ENCODE measurements around the gene FYB1. TPM values are rescaled to one million over a fixed set of nuclear protein-coding genes. Genes with fewer than 3 reads are reported as not detected.

FYB1 gene
- total and polyA plus RNA-seq, 4 experiments from 2014 or later, result 184 to 596 (median 493) TPM

DNA sequence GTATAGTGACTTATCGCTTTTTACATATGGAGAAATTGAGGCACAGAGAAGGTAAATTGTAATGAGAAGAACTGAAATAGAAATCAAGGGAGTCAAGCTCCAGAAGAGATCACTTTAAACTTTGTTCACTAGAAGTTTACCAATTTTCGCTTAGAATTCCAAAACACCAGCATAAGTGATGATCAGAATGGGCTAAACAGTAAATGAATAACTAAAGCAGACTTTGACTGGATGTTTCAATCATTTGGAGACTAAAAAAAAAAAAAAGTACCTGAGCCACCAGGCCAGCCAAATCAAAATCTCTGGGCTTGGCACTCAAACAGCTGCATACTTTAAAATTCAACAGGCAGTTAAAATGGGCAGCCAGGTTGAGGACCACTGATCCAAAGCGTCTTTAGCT lies 38.2 kb upstream of the FYB1 start:
- Mint-ChIP-seq H3K9me3 (no peaks in the 10 kb centered on the region), H3K36me3 (no peaks in the 10 kb centered on the region), H3K27me3 (no peaks in the 10 kb centered on the region), H3K27ac (no peak overlapping the region), H3K4me3 (no peak overlapping the region), H3K4me1 (peaks cover 9 to 16% (median 13%) of the 10 kb centered on the region in 4 donors)
- DNase-seq, result no peak
- intact Hi-C loops (cut with micrococcal nuclease), result no loop called here
- no peaks in the 10 kb centered on the region for H3K27me3 ChIP-seq (ENCODE audit: insufficient read depth, low read length)
- no peak overlapping the region for H3K27ac ChIP-seq (ENCODE audit: low read depth, low read length)
- H3K36me3 ChIP-seq (ENCODE audit: insufficient read depth, low read length), result no peaks in the 10 kb centered on the region
- H3K4me1 ChIP-seq (ENCODE audit: insufficient read depth, low read length), result peaks cover 11% of the 10 kb centered on the region
- POLR2A ChIA-PET (ENCODE audit: partially characterized antibody), result interaction anchor here (1.0 kb wide), 1 partner anchor 8 kb away, joined by 3 read pairs; no protein-coding TSS in a partner anchor
- no peak overlapping the region for H3K4me3 ChIP-seq (ENCODE audit: low read length in 2 of 2)
- no peaks in the 10 kb centered on the region for H3K9me3 ChIP-seq (ENCODE audit: control insufficient read depth in 1 of 2, low read length in 2 of 2)
- CTCF ChIA-PET (ENCODE audit: partially characterized antibody), result interaction anchor here (1.4 to 3.2 kb wide), 3 partner anchors 16 to 40 kb away, joined by 4 to 16 read pairs (median 6); partner anchors contain the start of gene FYB1

DNA sequence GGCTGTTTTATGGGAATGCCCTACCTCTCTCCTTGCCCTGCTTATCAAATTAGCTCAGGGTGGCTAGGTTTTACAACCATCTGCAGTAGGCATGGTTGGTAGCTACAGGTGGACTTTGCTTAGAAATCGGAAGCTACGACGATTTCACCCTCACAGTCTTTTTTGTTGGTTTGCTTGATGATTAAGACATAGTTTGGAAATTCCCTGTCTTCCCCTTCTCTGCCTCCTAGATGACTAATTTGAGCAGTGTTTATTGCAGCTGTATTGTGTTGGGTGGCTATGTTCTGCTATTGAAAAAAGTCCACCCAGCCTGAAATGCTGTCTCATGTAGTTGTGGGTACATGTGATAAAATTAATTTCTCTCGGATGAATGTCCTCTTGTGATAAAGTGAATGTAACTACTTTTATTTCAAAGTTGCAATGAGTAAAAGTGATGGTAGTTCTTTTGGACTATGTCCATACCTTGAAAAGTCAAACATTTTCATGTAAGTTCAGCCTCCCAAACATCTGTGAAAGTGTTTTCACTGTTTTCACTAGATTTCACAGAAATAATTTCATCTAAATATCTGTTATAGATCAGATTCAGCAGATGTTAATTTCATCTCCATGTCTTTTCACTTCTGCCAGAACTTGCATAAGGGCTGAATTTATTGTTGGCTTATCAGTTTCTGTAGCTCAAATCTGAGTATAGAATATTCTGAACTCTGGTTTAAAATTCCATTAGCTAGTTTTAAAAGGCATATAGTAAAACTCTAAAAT lies 37.3 kb upstream of the FYB1 start:
- no peaks in the 10 kb centered on the region for H3K27me3 Mint-ChIP-seq
- peaks cover 9 to 16% (median 13%) of the 10 kb centered on the region in 4 donors for H3K4me1 Mint-ChIP-seq
- DNase-seq, result peak in 1 of 5 donors; percentile 4
- H3K4me3 ChIP-seq (ENCODE audit: low read length in 2 of 2), result peak overlapping the region in 1 of 2 donors; percentile 3
- intact Hi-C loops (cut with micrococcal nuclease), result no loop called here
- peaks cover 11% of the 10 kb centered on the region for H3K4me1 ChIP-seq (ENCODE audit: insufficient read depth, low read length)
- no peaks in the 10 kb centered on the region for H3K9me3 Mint-ChIP-seq
- no peaks in the 10 kb centered on the region for H3K36me3 Mint-ChIP-seq
- H3K4me3 Mint-ChIP-seq, result peak overlapping the region; percentile 41 to 73 (median 62)
- no peaks in the 10 kb centered on the region for H3K27me3 ChIP-seq (ENCODE audit: insufficient read depth, low read length)
- no peak overlapping the region for H3K27ac ChIP-seq (ENCODE audit: low read depth, low read length)
- ChIA-PET CTCF (ENCODE audit: partially characterized antibody) (interaction anchor here (1.2 to 3.2 kb wide), 4 partner anchors 9 to 39 kb away, joined by 3 to 16 read pairs (median 7); partner anchors contain the start of gene FYB1), POLR2A (ENCODE audit: partially characterized antibody) (interaction anchor here (1.0 kb wide), 1 partner anchor 9 kb away, joined by 3 read pairs; no protein-coding TSS in a partner anchor)
- H3K9me3 ChIP-seq (ENCODE audit: control insufficient read depth in 1 of 2, low read length in 2 of 2), result no peaks in the 10 kb centered on the region
- no peaks in the 10 kb centered on the region for H3K36me3 ChIP-seq (ENCODE audit: insufficient read depth, low read length)
- H3K27ac Mint-ChIP-seq, result peak overlapping the region in 3 of 7 donors; percentile 46 to 80 (median 64)

DNA sequence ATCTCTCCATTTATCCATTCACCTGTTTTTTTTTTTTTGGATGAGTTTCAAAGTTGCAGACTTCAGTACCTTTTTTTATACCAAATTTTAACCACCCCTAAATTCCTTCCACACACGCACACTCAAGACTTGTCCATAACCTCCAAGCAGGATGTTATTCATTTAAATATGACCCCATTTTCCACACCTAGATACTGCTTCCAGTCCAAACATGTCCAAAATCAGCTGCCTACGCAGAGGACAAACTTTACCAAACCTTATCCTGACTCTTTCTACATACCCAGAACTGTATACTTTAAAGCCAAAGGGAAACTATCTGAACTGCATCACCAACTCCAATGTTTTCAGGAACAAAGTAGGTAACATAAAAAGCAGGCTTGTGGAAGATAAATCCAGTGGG lies 36.0 kb upstream of the FYB1 start:
- peaks cover 9 to 16% (median 12%) of the 10 kb centered on the region in 4 donors for H3K4me1 Mint-ChIP-seq
- H3K36me3 Mint-ChIP-seq, result peaks cover 0 to under 1% of the 10 kb centered on the region in 2 donors
- no peaks in the 10 kb centered on the region for H3K9me3 Mint-ChIP-seq
- H3K27me3 Mint-ChIP-seq, result no peaks in the 10 kb centered on the region
- H3K9me3 ChIP-seq (ENCODE audit: control insufficient read depth in 1 of 2, low read length in 2 of 2), result no peaks in the 10 kb centered on the region
- peak overlapping the region in 2 of 7 donors; percentile 7 to 55 for H3K27ac Mint-ChIP-seq
- intact Hi-C loops (cut with micrococcal nuclease), result no loop called here
- H3K36me3 ChIP-seq (ENCODE audit: insufficient read depth, low read length), result no peaks in the 10 kb centered on the region
- H3K4me3 ChIP-seq (ENCODE audit: low read length in 2 of 2), result no peak overlapping the region
- ChIA-PET POLR2A (ENCODE audit: partially characterized antibody) (interaction anchor here (0.6 to 0.9 kb wide), 2 partner anchors 38 kb away, joined by 3 read pairs; no protein-coding TSS in a partner anchor), CTCF (ENCODE audit: partially characterized antibody) (interaction anchor here (2.1 to 3.2 kb wide), 2 partner anchors 28 to 38 kb away, joined by 10 to 16 read pairs; partner anchors contain the start of gene FYB1)
- H3K4me3 Mint-ChIP-seq, result no peak overlapping the region
- no peak overlapping the region for H3K27ac ChIP-seq (ENCODE audit: low read depth, low read length)
- H3K27me3 ChIP-seq (ENCODE audit: insufficient read depth, low read length), result no peaks in the 10 kb centered on the region
- no peak for DNase-seq
- H3K4me1 ChIP-seq (ENCODE audit: insufficient read depth, low read length), result peaks cover 11% of the 10 kb centered on the region

DNA sequence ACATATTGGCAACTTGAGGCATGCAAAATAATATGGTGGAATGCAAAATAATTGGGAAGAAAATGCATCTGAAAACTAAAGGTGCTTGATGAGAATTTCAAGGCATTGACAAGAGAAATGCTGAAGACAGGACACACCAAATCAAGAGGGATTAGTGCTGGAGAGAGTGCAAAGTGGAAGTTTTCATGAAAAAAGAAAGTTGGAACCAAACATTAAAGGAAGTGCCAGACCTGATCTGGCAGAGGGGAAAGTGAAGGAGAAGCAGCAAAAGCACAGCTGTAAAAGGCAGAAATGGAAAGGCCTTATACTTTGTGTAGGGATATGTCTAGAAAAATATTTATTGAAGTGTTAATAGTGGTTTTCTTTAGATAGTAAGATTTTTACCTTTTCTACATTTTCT lies 35.3 kb upstream of the FYB1 start:
- no peak overlapping the region for H3K27ac Mint-ChIP-seq
- H3K9me3 Mint-ChIP-seq, result peaks cover 0 to 3% (median 0%) of the 10 kb centered on the region in 8 donors
- H3K36me3 ChIP-seq (ENCODE audit: insufficient read depth, low read length), result no peaks in the 10 kb centered on the region
- H3K27me3 Mint-ChIP-seq, result no peaks in the 10 kb centered on the region
- no peak for DNase-seq
- ChIA-PET CTCF (ENCODE audit: partially characterized antibody) (interaction anchor here (2.1 to 3.2 kb wide), 2 partner anchors 29 to 37 kb away, joined by 10 to 16 read pairs; partner anchors contain the start of gene FYB1), POLR2A (ENCODE audit: partially characterized antibody) (interaction anchor here (0.9 kb wide), 1 partner anchor 37 kb away, joined by 3 read pairs; no protein-coding TSS in a partner anchor)
- H3K4me1 ChIP-seq (ENCODE audit: insufficient read depth, low read length), result peaks cover 11% of the 10 kb centered on the region
- H3K4me3 Mint-ChIP-seq, result no peak overlapping the region
- H3K27ac ChIP-seq (ENCODE audit: low read depth, low read length), result no peak overlapping the region
- intact Hi-C loops (cut with micrococcal nuclease), result no loop called here
- no peaks in the 10 kb centered on the region for H3K27me3 ChIP-seq (ENCODE audit: insufficient read depth, low read length)
- H3K4me1 Mint-ChIP-seq, result peaks cover 9 to 16% (median 11%) of the 10 kb centered on the region in 4 donors
- no peaks in the 10 kb centered on the region for H3K9me3 ChIP-seq (ENCODE audit: control insufficient read depth in 1 of 2, low read length in 2 of 2)
- H3K4me3 ChIP-seq (ENCODE audit: low read length in 2 of 2), result no peak overlapping the region
- peaks cover 0 to 6% of the 10 kb centered on the region in 2 donors for H3K36me3 Mint-ChIP-seq

DNA sequence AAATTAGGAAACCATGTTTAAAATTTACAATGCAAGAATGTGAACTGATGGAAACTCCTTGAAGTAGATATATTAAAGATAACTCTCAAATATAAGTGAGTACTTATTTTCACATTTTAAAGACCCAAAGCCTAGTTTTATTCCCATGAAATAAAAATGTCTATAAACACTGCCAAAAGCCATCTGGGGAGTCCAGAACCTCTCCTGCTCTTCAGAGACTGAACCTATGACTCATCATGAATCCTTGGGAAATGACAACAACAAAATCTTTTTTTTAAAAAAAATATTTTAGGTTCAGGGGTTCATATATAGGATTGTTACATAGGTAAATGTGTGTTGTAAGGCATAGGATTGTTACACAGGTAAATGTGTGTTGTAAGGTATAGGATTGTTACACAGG lies 33.8 kb upstream of the FYB1 start:
- H3K9me3 Mint-ChIP-seq, result peaks cover 0 to 6% (median 0%) of the 10 kb centered on the region in 8 donors

DNA sequence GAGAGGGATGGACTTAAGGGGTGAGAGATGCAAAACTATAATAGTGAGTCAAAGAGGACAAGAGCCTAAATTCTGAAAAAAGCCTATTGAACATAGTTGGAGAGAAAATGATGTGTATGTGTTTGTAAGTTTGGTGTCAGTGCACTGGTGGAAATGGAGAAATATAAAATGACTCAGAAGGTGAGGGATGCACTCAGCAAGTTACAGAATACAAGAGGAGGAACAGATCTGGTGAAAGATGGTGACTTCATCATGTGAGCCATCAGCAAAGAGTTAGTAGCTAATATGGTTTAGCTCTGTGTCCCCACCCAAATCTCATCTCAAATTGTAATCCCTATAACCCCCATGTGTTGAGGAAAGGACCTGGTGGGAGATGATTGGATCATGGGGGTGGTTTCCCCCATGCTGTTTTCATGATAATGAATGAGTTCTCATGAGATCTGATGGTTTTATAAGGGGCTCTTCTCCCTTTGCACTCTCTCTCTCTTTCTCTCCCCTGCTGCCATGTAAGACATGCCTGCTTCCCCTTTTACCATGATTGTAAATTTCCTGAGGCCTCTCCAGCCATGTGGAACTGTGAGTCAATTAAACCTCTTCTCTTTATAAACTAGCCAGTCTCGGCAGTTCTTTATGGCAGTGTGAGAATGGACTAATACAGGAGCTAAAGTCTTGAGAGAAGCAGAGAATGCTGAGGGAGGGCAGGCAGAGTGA lies 30.4 kb upstream of the FYB1 start:
- POLR2A ChIA-PET (ENCODE audit: partially characterized antibody), result no interaction called here
- no peak for DNase-seq
- Histone ChIP-seq H3K27ac (ENCODE audit: low read depth, low read length) (no peak overlapping the region), H3K27me3 (ENCODE audit: insufficient read depth, low read length) (no peaks in the 10 kb centered on the region), H3K36me3 (ENCODE audit: insufficient read depth, low read length) (no peaks in the 10 kb centered on the region), H3K4me1 (ENCODE audit: insufficient read depth, low read length) (no peaks in the 10 kb centered on the region), H3K9me3 (ENCODE audit: control insufficient read depth in 1 of 2, low read length in 2 of 2) (no peaks in the 10 kb centered on the region), H3K4me3 (ENCODE audit: low read length in 2 of 2) (no peak overlapping the region)
- Mint-ChIP-seq H3K27ac (no peak overlapping the region), H3K9me3 (peaks cover 0 to 6% (median 0%) of the 10 kb centered on the region in 8 donors), H3K4me3 (no peak overlapping the region), H3K4me1 (peaks cover 0 to 7% (median under 1%) of the 10 kb centered on the region in 4 donors), H3K27me3 (peaks cover 2 to 3% of the 10 kb centered on the region in 2 donors), H3K36me3 (peaks cover 0 to 17% of the 10 kb centered on the region in 2 donors)
- CTCF ChIA-PET (ENCODE audit: partially characterized antibody), result no interaction called here
- intact Hi-C loops (cut with micrococcal nuclease), result no loop called here

More for the DNA sequence above, 33.8 kb upstream of the FYB1 start:
- Mint-ChIP-seq H3K4me1 (peaks cover 9 to 14% (median 12%) of the 10 kb centered on the region in 4 donors), H3K27ac (no peak overlapping the region), H3K27me3 (peaks cover 0 to under 1% of the 10 kb centered on the region in 2 donors), H3K36me3 (peaks cover 0 to 11% of the 10 kb centered on the region in 2 donors), H3K4me3 (no peak overlapping the region)
- DNase-seq, result no peak
- peaks cover 11% of the 10 kb centered on the region for H3K4me1 ChIP-seq (ENCODE audit: insufficient read depth, low read length)
- no peaks in the 10 kb centered on the region for H3K27me3 ChIP-seq (ENCODE audit: insufficient read depth, low read length)
- POLR2A ChIA-PET (ENCODE audit: partially characterized antibody), result no interaction called here
- H3K36me3 ChIP-seq (ENCODE audit: insufficient read depth, low read length), result no peaks in the 10 kb centered on the region
- intact Hi-C loops (cut with micrococcal nuclease), result no loop called here
- CTCF ChIA-PET (ENCODE audit: partially characterized antibody), result interaction anchor here (1.7 kb wide), 1 partner anchor 36 kb away, joined by 8 read pairs; no protein-coding TSS in a partner anchor
- H3K27ac ChIP-seq (ENCODE audit: low read depth, low read length), result no peak overlapping the region
- no peak overlapping the region for H3K4me3 ChIP-seq (ENCODE audit: low read length in 2 of 2)
- no peaks in the 10 kb centered on the region for H3K9me3 ChIP-seq (ENCODE audit: control insufficient read depth in 1 of 2, low read length in 2 of 2)
